Spleen (tissue), 7 donors: ENCODE measurements around the gene ATP5PB.

ENCODE experiments used
- CTCF ChIP-seq, 11 experiments: fragments of 200-600 bp in 7 of 11; fragments of 450-650 bp in 4 of 11; sonication (generic) in 4 of 11; IDR thresholded peaks in 8 of 11; conservative IDR thresholded peaks in 3 of 11; 1 replicate in 7 of 11; 2 replicates in 4 of 11; pipeline versions ENCODE4 v1.4.0 to v1.8.0; 2016 to 2021; ENCODE audit warnings: antibody characterized with exemption in 11 of 11, inconsistent platforms in 4 of 11, mild to moderate bottlenecking in 1 of 11
- POLR2A ChIP-seq, 3 donors: fragments of 450-650 bp; IDR thresholded peaks; one replicate each; pipeline ENCODE4 v1.5.1; 2017; ENCODE audit warnings: antibody characterized with exemption in 3 of 3, mild to moderate bottlenecking in 1 of 3
- POLR2AphosphoS5 ChIP-seq, 3 donors: sonication (generic); formaldehyde crosslinking; IDR thresholded peaks; one replicate each; pipeline ENCODE4 v1.5.1; 2017; ENCODE audit warnings: antibody characterized with exemption in 3 of 3
- donor health status: DM: no; HTN: no; CAD: no; lungs with moderate emphysema.
- donor health status: DM: no; HTN: no; CAD: no.
- donor health status: DM: no; HTN: no; CAD: no.

GRCh38 chr1:111504097-111504496 is 54.8 kb downstream of the ATP5PB start:
- TF ChIP-seq CTCF (IDR thresholded peaks at IDR 0.05 in 8 of 11, conservative IDR thresholded peaks at IDR 0.05 in 3 of 11): no peak
- TF ChIP-seq POLR2A (IDR thresholded peaks at IDR 0.05): no peak
- TF ChIP-seq POLR2AphosphoS5 (IDR thresholded peaks at IDR 0.05): no peak
